H1 (cell line): ENCODE measurements around the gene SCARB1. TPM values are rescaled to one million over a fixed set of nuclear protein-coding genes. Genes with fewer than 3 reads are reported as not detected.

Experiments used
- CTCF ChIA-PET: fragments of 300-600 bp; sonication (Branson Sonifier 250); formaldehyde crosslinking; loops from one replicate; lab custom pipeline; 2021; ENCODE audit not compliant: partially characterized antibody; lab: Charles Lee
- POLR2A ChIA-PET: fragments of 300-600 bp; sonication (Branson Sonifier 250); formaldehyde crosslinking; loops from one replicate; lab custom pipeline; 2021; ENCODE audit warnings: inconsistent platforms; ENCODE audit not compliant: partially characterized antibody; lab: Charles Lee
- DNase-seq, 2 experiments: peaks; one replicate each; pipeline versions ENCODE4 v3.0.0 to v3.0.0-alpha.2; 2010 to 2022; ENCODE audit warnings: low spot score in 2 of 2, low read depth in 1 of 2, mixed read lengths in 1 of 2
- FAIRE-seq: peaks from 2 replicates; lab custom pipeline; 2011; peaks lifted over from hg19 to GRCh38; lab: Jason Lieb, UNC
- H2AFZ ChIP-seq: 2 replicates; pipeline ENCODE4 v1.8.1; 2012; ENCODE audit warnings: low read length, inconsistent platforms
- H2AK5ac ChIP-seq: 2 replicates; pipeline ENCODE4 v1.6.1; 2013; ENCODE audit warnings: low read depth, low read length
- H2BK120ac ChIP-seq: replicated peaks from 2 replicates; pipeline ENCODE3; 2013; ENCODE audit warnings: low read depth, low read length, inconsistent platforms
- H2BK12ac ChIP-seq: 2 replicates; pipeline ENCODE4 v1.6.1; 2013; ENCODE audit warnings: low read depth, low read length
- H2BK15ac ChIP-seq: 2 replicates; pipeline ENCODE4 v1.6.1; 2013; ENCODE audit warnings: low read length
- H2BK20ac ChIP-seq: 2 replicates; pipeline ENCODE4 v1.6.1; 2013; ENCODE audit warnings: low read length
- H2BK5ac ChIP-seq: 2 replicates; pipeline ENCODE4 v1.6.1; 2013; ENCODE audit warnings: low read depth, low read length
- H3K14ac ChIP-seq: 2 replicates; pipeline ENCODE4 v1.6.1; 2013; ENCODE audit warnings: inconsistent platforms; ENCODE audit not compliant: insufficient read length
- H3K18ac ChIP-seq: 2 replicates; pipeline ENCODE4 v1.6.1; 2013; ENCODE audit warnings: low read length; ENCODE audit errors: extremely low read depth
- H3K23ac ChIP-seq: 2 replicates; pipeline ENCODE4 v1.6.1; 2013; ENCODE audit warnings: inconsistent platforms; ENCODE audit not compliant: insufficient read length
- H3K23me2 ChIP-seq: 2 replicates; pipeline ENCODE4 v1.6.1; 2013; ENCODE audit warnings: low read depth, low read length
- H3K27ac ChIP-seq: 2 replicates; pipeline ENCODE4 v1.6.1; 2011; ENCODE audit warnings: low read depth, low read length, inconsistent platforms
- H3K27me3 ChIP-seq, 4 experiments: replicated peaks in 1 of 4; 1 replicate in 1 of 4; 2 replicates in 3 of 4; pipeline versions ENCODE4 v1.6.1 to v1.8.1; 2011 to 2013; ENCODE audit warnings: low read length in 3 of 4, mild to moderate bottlenecking in 3 of 4, inconsistent platforms in 2 of 4, mixed read lengths in 2 of 4, moderate library complexity in 1 of 4; ENCODE audit not compliant: control insufficient read depth in 3 of 4, insufficient read depth in 3 of 4; ENCODE audit errors: extremely low read depth in 1 of 4
- H3K36me3 ChIP-seq, 4 experiments: 2 replicates each; pipeline versions ENCODE4 v1.6.1 to v1.8.1; 2011 to 2013; ENCODE audit warnings: mild to moderate bottlenecking in 4 of 4, low read length in 3 of 4, moderate library complexity in 2 of 4, control low read depth in 1 of 4, inconsistent platforms in 1 of 4; ENCODE audit not compliant: insufficient read depth in 4 of 4, control insufficient read depth in 2 of 4
- H3K4ac ChIP-seq: replicated peaks from 2 replicates; pipeline ENCODE3; 2013; ENCODE audit warnings: low read length, low read depth, mixed read lengths, inconsistent platforms; ENCODE audit not compliant: insufficient read length
- H3K4me1 ChIP-seq, 4 experiments: replicated peaks in 1 of 4; 1 replicate in 1 of 4; 2 replicates in 3 of 4; pipeline versions ENCODE4 v1.6.1 to v1.8.1; 2011 to 2013; ENCODE audit warnings: low read length in 3 of 4, inconsistent platforms in 2 of 4, mixed read lengths in 1 of 4; ENCODE audit not compliant: insufficient read depth in 4 of 4, control insufficient read depth in 3 of 4
- H3K4me2 ChIP-seq, 2 experiments: 2 replicates each; pipeline versions ENCODE4 v1.6.1 to v1.8.1; 2011 to 2013; ENCODE audit warnings: low read depth in 2 of 2, low read length in 2 of 2, control low read depth in 1 of 2, inconsistent platforms in 1 of 2, mild to moderate bottlenecking in 1 of 2; ENCODE audit not compliant: insufficient read depth in 1 of 2
- H3K4me3 ChIP-seq, 4 experiments: fragments of 200-600, 300-600 bp in 1 of 4; sonication (generic), shearing (Covaris generic), sonication (Bioruptor Twin) in 1 of 4; 2 replicates each; pipeline versions ENCODE4 v1.5.1 to v1.8.1; 2011 to 2016; ENCODE audit warnings: low read length in 4 of 4, low read depth in 3 of 4, control low read depth in 2 of 4, inconsistent platforms in 2 of 4, mild to moderate bottlenecking in 2 of 4, mixed read lengths in 1 of 4, moderate library complexity in 1 of 4; ENCODE audit not compliant: insufficient read depth in 2 of 4; ENCODE audit errors: extremely low read depth in 1 of 4
- H3K56ac ChIP-seq: replicated peaks from 2 replicates; pipeline ENCODE3; 2013; ENCODE audit warnings: low read depth, mild to moderate bottlenecking, mixed read lengths, low read length, inconsistent platforms; ENCODE audit not compliant: insufficient read length
- H3K79me1 ChIP-seq: 2 replicates; pipeline ENCODE4 v1.6.1; 2013; ENCODE audit warnings: low read depth, low read length, control low read depth
- H3K79me2 ChIP-seq, 2 experiments: 2 replicates each; pipeline versions ENCODE4 v1.6.1 to v1.8.1; 2012 to 2013; ENCODE audit warnings: low read length in 2 of 2, mild to moderate bottlenecking in 2 of 2, inconsistent platforms in 1 of 2; ENCODE audit not compliant: insufficient read depth in 2 of 2, control insufficient read depth in 1 of 2
- H3K9ac ChIP-seq, 4 experiments: replicated peaks in 1 of 4; 1 replicate in 1 of 4; 2 replicates in 3 of 4; pipeline versions ENCODE4 v1.6.1 to v1.8.1; 2011 to 2013; ENCODE audit warnings: low read depth in 3 of 4, low read length in 3 of 4, control low read depth in 2 of 4, mild to moderate bottlenecking in 2 of 4, moderate library complexity in 2 of 4, inconsistent platforms in 1 of 4; ENCODE audit errors: extremely low read depth in 1 of 4
- H3K9me3 ChIP-seq, 2 experiments: 2 replicates each; pipeline versions ENCODE4 v1.6.1 to v1.8.1; 2012 to 2013; ENCODE audit warnings: mild to moderate bottlenecking in 2 of 2, moderate library complexity in 2 of 2, control low read depth in 1 of 2, inconsistent platforms in 1 of 2, low read depth in 1 of 2, low read length in 1 of 2, mixed read lengths in 1 of 2; ENCODE audit not compliant: insufficient read depth in 2 of 2
- H4K20me1 ChIP-seq, 2 experiments: replicated peaks in 1 of 2; 2 replicates each; pipeline versions ENCODE3 to v1.8.1; 2011 to 2013; ENCODE audit warnings: inconsistent platforms in 2 of 2, low read length in 2 of 2, mild to moderate bottlenecking in 1 of 2; ENCODE audit not compliant: insufficient read depth in 2 of 2, control insufficient read depth in 1 of 2
- H4K5ac ChIP-seq: 2 replicates; pipeline ENCODE4 v1.6.1; 2013; ENCODE audit warnings: low read length, low read depth, mixed read lengths, inconsistent platforms; ENCODE audit not compliant: insufficient read length
- H4K8ac ChIP-seq: 2 replicates; pipeline ENCODE4 v1.8.0; 2013; ENCODE audit warnings: mild to moderate bottlenecking, moderate library complexity, low read length, inconsistent platforms; ENCODE audit not compliant: insufficient read depth; ENCODE audit errors: extremely low read depth
- H4K91ac ChIP-seq: replicated peaks from 2 replicates; pipeline ENCODE3; 2013; ENCODE audit warnings: low read length, mixed read lengths, inconsistent platforms; ENCODE audit not compliant: insufficient read length
- E2F6 ChIP-seq: IDR thresholded peaks from 2 replicates; pipeline ENCODE4 v1.6.1; 2012; ENCODE audit warnings: inconsistent platforms
- GABPA ChIP-seq: IDR thresholded peaks from 2 replicates; pipeline ENCODE4 v1.6.1; 2011; ENCODE audit warnings: mild to moderate bottlenecking, low read length, moderate library complexity, borderline replicate concordance; ENCODE audit not compliant: insufficient read depth
- HDAC2 ChIP-seq, 2 experiments: fragments of 300-600 bp in 1 of 2; sonication (generic) in 1 of 2; IDR thresholded peaks; 2 replicates each; pipeline ENCODE4 v1.6.1; 2011 to 2012; ENCODE audit warnings: low read depth in 2 of 2, low read length in 2 of 2, mild to moderate bottlenecking in 2 of 2, moderate library complexity in 2 of 2, borderline replicate concordance in 1 of 2, inconsistent platforms in 1 of 2
- JUN ChIP-seq: IDR thresholded peaks from 2 replicates; pipeline ENCODE4 v1.6.1; 2011; ENCODE audit warnings: low read depth, mild to moderate bottlenecking, improper control_type of control experiment, low read length
- JUND ChIP-seq: IDR thresholded peaks from 2 replicates; pipeline ENCODE4 v1.6.1; 2011; ENCODE audit warnings: mild to moderate bottlenecking, improper control_type of control experiment, low read length
- KDM1A ChIP-seq: fragments of 200-600, 300-600 bp; sonication (generic); IDR thresholded peaks from 2 replicates; pipeline ENCODE4 v1.7.1; 2016; ENCODE audit warnings: mild to moderate bottlenecking, low read length, borderline replicate concordance
- KDM5A ChIP-seq: fragments of 200-600 bp; IDR thresholded peaks from 2 replicates; pipeline ENCODE4 v1.7.1; 2012; ENCODE audit warnings: mild to moderate bottlenecking, low read length, inconsistent platforms, mixed read lengths
- MAFK ChIP-seq: IDR thresholded peaks from 2 replicates; pipeline ENCODE4 v1.6.1; 2012; ENCODE audit warnings: low read depth, mild to moderate bottlenecking, improper control_type of control experiment, low read length
- SP4 ChIP-seq: IDR thresholded peaks from 2 replicates; pipeline ENCODE4 v1.6.1; 2012; ENCODE audit warnings: low read length, inconsistent platforms
- SUZ12 ChIP-seq: fragments of 200-600 bp; sonication (generic); IDR thresholded peaks from 2 replicates; pipeline ENCODE4 v1.6.1; 2012; ENCODE audit warnings: mild to moderate bottlenecking, inconsistent platforms, low read length, moderate library complexity, mixed read lengths
- TEAD4 ChIP-seq: IDR thresholded peaks from 2 replicates; pipeline ENCODE4 v1.6.1; 2012; ENCODE audit warnings: low read depth, low read length, inconsistent platforms, mixed read lengths
- YY1 ChIP-seq: IDR thresholded peaks from 2 replicates; pipeline ENCODE4 v1.6.1; 2011; ENCODE audit warnings: low read depth, mild to moderate bottlenecking, low read length
- whole genome bisulfite sequencing, 2 experiments: shearing (Covaris generic) in 1 of 2; methylation state at CpG; one replicate each; pipeline versions ENCODE4 v1.1.6 to v1.1.7; 2013 to 2015; ENCODE audit warnings: low lambda C conversion rate in 2 of 2, mixed read lengths in 2 of 2, inconsistent platforms in 1 of 2, low coverage in 1 of 2, missing lambda C conversion rate in 1 of 2; ENCODE audit not compliant: insufficient replicate concordance in 2 of 2, insufficient coverage in 1 of 2, insufficient read length in 1 of 2; ENCODE audit errors: extremely low coverage in 1 of 2, missing lambda C conversion rate in 1 of 2; 5-methylcytosine and 5-hydroxymethylcytosine counted together
- polyA plus RNA-seq, 7 experiments: library from polyadenylated mRNA; depleted of rRNA in 3 of 7; stranded (reverse) in 5 of 7; unstranded in 2 of 7; fragments of >200 nt in 5 of 7; fragments of 200-250 nt in 2 of 7; gene quantifications; 1 replicate in 5 of 7; 2 replicates in 1 of 7; 4 replicates in 1 of 7; pipeline versions ENCODE4 v1.2.1 to v1.2.3, GENCODE V29; 2011 to 2013; ENCODE audit warnings: missing spikeins in 2 of 7, mixed read lengths in 2 of 7
- total RNA-seq: library from RNA; stranded (reverse); fragmentation: NEBNext Ultra II Directional; extraction: Animal tissue kit (Norgen Biotek cat#: 25700); gene quantifications from 2 replicates; pipeline ENCODE4 v1.2.1, GENCODE V29; 2021

Gene SCARB1
- total and polyA plus RNA-seq, 2 of the 8 experiments (the other 6 are each of a cell fraction or from before 2014, with no cell fraction given): 45.3 to 57.1 TPM

DNA sequence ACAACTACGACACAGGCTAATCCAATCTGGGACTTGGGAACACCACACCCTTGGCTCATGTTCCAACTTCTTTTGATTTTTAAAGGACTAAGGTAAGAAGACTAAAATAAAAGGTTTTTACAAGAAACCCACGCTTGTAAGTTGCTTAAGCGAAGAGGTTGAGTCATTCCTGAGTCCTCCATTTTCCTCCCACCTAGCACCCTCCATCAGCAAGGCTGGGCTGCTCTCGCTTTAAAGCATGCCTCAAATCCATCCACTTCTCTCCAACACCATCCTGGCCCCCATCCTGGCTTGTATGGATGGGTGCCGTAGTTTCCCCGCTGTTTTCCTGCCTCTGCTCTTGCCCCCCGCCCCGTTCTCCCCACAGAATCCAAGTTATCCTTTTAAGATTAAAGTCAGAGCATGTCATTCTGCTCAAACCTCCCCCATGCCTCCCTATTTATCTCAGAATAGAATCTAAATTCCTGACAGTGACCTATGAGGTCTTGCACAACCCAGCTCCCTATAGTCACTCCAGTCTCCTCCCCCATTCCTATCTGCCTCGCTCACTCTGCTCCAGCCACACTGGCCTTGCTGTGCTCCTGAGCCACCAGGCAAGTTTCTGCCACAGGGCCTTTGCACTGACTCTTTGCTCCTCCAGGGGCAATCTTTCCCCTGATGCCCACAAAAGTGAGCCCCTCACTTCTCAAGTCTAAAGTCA lies 34.5 kb downstream of the SCARB1 start:
- H3K27ac ChIP-seq: no peak overlapping the region
- TF ChIP-seq KDM5A: no peak
- no peak for TF ChIP-seq MAFK
- peak in 1 of 2 experiments; percentile 51; a peak in 1 of 4 replicates for TF ChIP-seq HDAC2 (IDR thresholded peaks at IDR 0.05; ENCODE audit: borderline replicate concordance in 1 of 2, low read depth in 2 of 2, low read length in 2 of 2)
- TF ChIP-seq JUND: no peak
- TF ChIP-seq KDM1A: peak; percentile 80
- no peak for TF ChIP-seq SUZ12
- no peak for TF ChIP-seq SP4
- TF ChIP-seq GABPA: no peak
- TF ChIP-seq E2F6: no peak
- no peak for TF ChIP-seq YY1
- TF ChIP-seq TEAD4: no peak
- TF ChIP-seq JUN: no peak

More for the DNA sequence above, 34.5 kb downstream of the SCARB1 start:
- no peak overlapping the region for H3K14ac ChIP-seq
- ChIA-PET CTCF (interaction anchor here (0.8 kb wide), 1 partner anchor 13 kb away, joined by 4 read pairs; no protein-coding TSS in a partner anchor), POLR2A (no interaction called here)
- H4K8ac ChIP-seq: peak overlapping the region; percentile 36; the same call in 1 of the 2 replicates
- 0 out of 2 replicates have a peak overlapping the region, but pooled peaks have one; percentile 35 for H2BK5ac ChIP-seq
- H3K4me3 ChIP-seq: no peak overlapping the region
- no peak overlapping the region for H3K9ac ChIP-seq
- H4K20me1 ChIP-seq: peaks cover 0 to 5% of the 10 kb centered on the region in 2 experiments
- no peaks in the 10 kb centered on the region for H3K36me3 ChIP-seq
- 89% methylated on average over 9 of the region's 9 CpGs; no CpG with 5 or more reads in 1 of the 2 experiments for WGBS, 2 experiments
- no peak overlapping the region for H4K91ac ChIP-seq
- no peak overlapping the region for H3K18ac ChIP-seq
- no peak overlapping the region for H2BK120ac ChIP-seq
- no peak overlapping the region for H2AK5ac ChIP-seq
- H3K23ac ChIP-seq: no peak overlapping the region
- no peak overlapping the region for H2BK12ac ChIP-seq
- no peak overlapping the region for H2BK15ac ChIP-seq
- H3K56ac ChIP-seq: no peak overlapping the region
- no peaks in the 10 kb centered on the region for H3K27me3 ChIP-seq
- no peak for DNase-seq
- no peak overlapping the region for H2AFZ ChIP-seq
- peaks cover 3 to 13% (median 8%) of the 10 kb centered on the region in 4 experiments for H3K4me1 ChIP-seq
- H3K79me2 ChIP-seq: peaks cover 0 to 15% of the 10 kb centered on the region in 2 experiments; a peak in 3 of 4 replicates
- peak overlapping the region; percentile 41 for H3K4ac ChIP-seq
- H3K4me2 ChIP-seq: no peak overlapping the region
- H4K5ac ChIP-seq: no peak overlapping the region
- FAIRE-seq: no peak
- no peak overlapping the region for H2BK20ac ChIP-seq
- peaks cover 7% of the 10 kb centered on the region for H3K79me1 ChIP-seq
- no peaks in the 10 kb centered on the region; the same call in 1 of the 2 replicates for H3K23me2 ChIP-seq
- no peaks in the 10 kb centered on the region for H3K9me3 ChIP-seq
